ENCODE data around the gene WWC1. TPM values are rescaled to one million over a fixed set of nuclear protein-coding genes. Genes with fewer than 3 reads are reported as not detected.
"Not testable (repeated sequence)": the region's sequence is repeated elsewhere in the genome, so short reads cannot be mapped to it uniquely, and the experiment has no call there.

The WWC1 gene
- total RNA-seq, 1 donor from 2014 or later, result 0.70 TPM

- no peaks in the 10 kb centered on the region for H3K4me1 Mint-ChIP-seq (ENCODE audit: low read depth)
- H3K9me3 Mint-ChIP-seq, result no peaks in the 10 kb centered on the region
- no peaks in the 10 kb centered on the region for H3K36me3 Mint-ChIP-seq (ENCODE audit: low read depth)
- no peak overlapping the region for H3K4me3 Mint-ChIP-seq
- no peak overlapping the region for H3K27ac Mint-ChIP-seq
- DNase-seq (ENCODE audit: low spot score), result no peak
- intact Hi-C loops (cut with micrococcal nuclease), result no loop called here
- peaks cover 5% of the 10 kb centered on the region for H3K27me3 Mint-ChIP-seq (ENCODE audit: insufficient read depth)
Observed at GRCh38 chr5:168305281-168305680, 13.8 kb downstream of the WWC1 start.

- H3K4me3 Mint-ChIP-seq, result no peak overlapping the region
- H3K9me3 Mint-ChIP-seq, result no peaks in the 10 kb centered on the region
- intact Hi-C loops (cut with micrococcal nuclease), result no loop called here
- H3K4me1 Mint-ChIP-seq (ENCODE audit: low read depth), result no peaks in the 10 kb centered on the region
- DNase-seq (ENCODE audit: low spot score), result no peak
- H3K27ac Mint-ChIP-seq, result no peak overlapping the region
- H3K36me3 Mint-ChIP-seq (ENCODE audit: low read depth), result no peaks in the 10 kb centered on the region
- peaks cover 6% of the 10 kb centered on the region for H3K27me3 Mint-ChIP-seq (ENCODE audit: insufficient read depth)
Observed at GRCh38 chr5:168307022-168307421, 15.6 kb downstream of the WWC1 start.

- H3K27me3 Mint-ChIP-seq (ENCODE audit: insufficient read depth), result peaks cover 6% of the 10 kb centered on the region
Observed at GRCh38 chr5:168307925-168308584, 16.6 kb downstream of the WWC1 start.

GRCh38 chr5:168308976-168309598, 17.6 kb downstream of the WWC1 start:
- DNase-seq (ENCODE audit: low spot score), result no peak
- H3K9me3 Mint-ChIP-seq, result no peaks in the 10 kb centered on the region
- no peak overlapping the region for H3K4me3 Mint-ChIP-seq
- no peaks in the 10 kb centered on the region for H3K4me1 Mint-ChIP-seq (ENCODE audit: low read depth)
- intact Hi-C loops (cut with micrococcal nuclease), result no loop called here
- no peak overlapping the region for H3K27ac Mint-ChIP-seq
- peaks cover 6% of the 10 kb centered on the region for H3K27me3 Mint-ChIP-seq (ENCODE audit: insufficient read depth)
- H3K36me3 Mint-ChIP-seq (ENCODE audit: low read depth), result no peaks in the 10 kb centered on the region

More at GRCh38 chr5:168307925-168308584, 16.6 kb downstream of the WWC1 start:
- DNase-seq (ENCODE audit: low spot score), result no peak
- H3K4me3 Mint-ChIP-seq, result no peak overlapping the region
- no peak overlapping the region for H3K27ac Mint-ChIP-seq
- intact Hi-C loops (cut with micrococcal nuclease), result no loop called here
- no peaks in the 10 kb centered on the region for H3K36me3 Mint-ChIP-seq (ENCODE audit: low read depth)
- H3K9me3 Mint-ChIP-seq, result no peaks in the 10 kb centered on the region
- H3K4me1 Mint-ChIP-seq (ENCODE audit: low read depth), result no peaks in the 10 kb centered on the region

- H3K4me3 Mint-ChIP-seq; H3K36me3 Mint-ChIP-seq (ENCODE audit: low read depth); intact Hi-C loops (cut with micrococcal nuclease); DNase-seq (ENCODE audit: low spot score); H3K9me3 Mint-ChIP-seq; H3K4me1 Mint-ChIP-seq (ENCODE audit: low read depth); H3K27ac Mint-ChIP-seq; H3K27me3 Mint-ChIP-seq (ENCODE audit: insufficient read depth): not testable (repeated sequence)
Observed at GRCh38 chr5:168310541-168310940, 19.1 kb downstream of the WWC1 start.

GRCh38 chr5:168311061-168311566, 19.7 kb downstream of the WWC1 start:
- Mint-ChIP-seq H3K36me3 (ENCODE audit: low read depth) (no peaks in the 10 kb centered on the region), H3K9me3 (no peaks in the 10 kb centered on the region), H3K27ac (no peak overlapping the region), H3K27me3 (ENCODE audit: insufficient read depth) (peaks cover 5% of the 10 kb centered on the region), H3K4me3 (no peak overlapping the region), H3K4me1 (ENCODE audit: low read depth) (no peaks in the 10 kb centered on the region)
- DNase-seq (ENCODE audit: low spot score), result no peak
- intact Hi-C loops (cut with micrococcal nuclease), result no loop called here

GRCh38 chr5:168312606-168313295, 21.3 kb downstream of the WWC1 start:
- intact Hi-C loops (cut with micrococcal nuclease), result no loop called here
- Mint-ChIP-seq H3K27me3 (ENCODE audit: insufficient read depth) (peaks cover 5% of the 10 kb centered on the region), H3K27ac (no peak overlapping the region), H3K4me3 (no peak overlapping the region), H3K4me1 (ENCODE audit: low read depth) (no peaks in the 10 kb centered on the region), H3K36me3 (ENCODE audit: low read depth) (no peaks in the 10 kb centered on the region), H3K9me3 (no peaks in the 10 kb centered on the region)
- no peak for DNase-seq (ENCODE audit: low spot score)

GRCh38 chr5:168313596-168314204, 22.3 kb downstream of the WWC1 start:
- intact Hi-C loops (cut with micrococcal nuclease), result no loop called here

GRCh38 chr5:168314735-168315411, 23.4 kb downstream of the WWC1 start:
- Mint-ChIP-seq H3K27me3 (ENCODE audit: insufficient read depth) (peaks cover 2% of the 10 kb centered on the region), H3K4me1 (ENCODE audit: low read depth) (no peaks in the 10 kb centered on the region), H3K27ac (no peak overlapping the region), H3K36me3 (ENCODE audit: low read depth) (no peaks in the 10 kb centered on the region), H3K9me3 (no peaks in the 10 kb centered on the region), H3K4me3 (no peak overlapping the region)
- intact Hi-C loops (cut with micrococcal nuclease), result no loop called here
- DNase-seq (ENCODE audit: low spot score), result no peak

More at GRCh38 chr5:168313596-168314204, 22.3 kb downstream of the WWC1 start:
- peaks cover 5% of the 10 kb centered on the region for H3K27me3 Mint-ChIP-seq (ENCODE audit: insufficient read depth)
- no peak overlapping the region for H3K27ac Mint-ChIP-seq
- H3K4me1 Mint-ChIP-seq (ENCODE audit: low read depth), result no peaks in the 10 kb centered on the region
- no peaks in the 10 kb centered on the region for H3K9me3 Mint-ChIP-seq
- H3K4me3 Mint-ChIP-seq, result no peak overlapping the region
- H3K36me3 Mint-ChIP-seq (ENCODE audit: low read depth), result no peaks in the 10 kb centered on the region
- no peak for DNase-seq (ENCODE audit: low spot score)

- Mint-ChIP-seq H3K27ac (no peak overlapping the region), H3K9me3 (no peaks in the 10 kb centered on the region), H3K27me3 (ENCODE audit: insufficient read depth) (peaks cover 2% of the 10 kb centered on the region), H3K4me3 (no peak overlapping the region), H3K4me1 (ENCODE audit: low read depth) (no peaks in the 10 kb centered on the region), H3K36me3 (ENCODE audit: low read depth) (no peaks in the 10 kb centered on the region)
- DNase-seq (ENCODE audit: low spot score), result no peak
- intact Hi-C loops (cut with micrococcal nuclease), result no loop called here
Observed at GRCh38 chr5:168315416-168316138, 24.1 kb downstream of the WWC1 start.

GRCh38 chr5:168316139-168316578, 24.7 kb downstream of the WWC1 start:
- H3K9me3 Mint-ChIP-seq, result no peaks in the 10 kb centered on the region
- no peak overlapping the region for H3K4me3 Mint-ChIP-seq
- H3K27me3 Mint-ChIP-seq (ENCODE audit: insufficient read depth), result peaks cover 2% of the 10 kb centered on the region
- no peaks in the 10 kb centered on the region for H3K36me3 Mint-ChIP-seq (ENCODE audit: low read depth)
- intact Hi-C loops (cut with micrococcal nuclease), result no loop called here
- no peaks in the 10 kb centered on the region for H3K4me1 Mint-ChIP-seq (ENCODE audit: low read depth)
- no peak for DNase-seq (ENCODE audit: low spot score)
- H3K27ac Mint-ChIP-seq, result no peak overlapping the region

GRCh38 chr5:168317096-168317520, 25.7 kb downstream of the WWC1 start:
- H3K4me1 Mint-ChIP-seq (ENCODE audit: low read depth), result no peaks in the 10 kb centered on the region
- no peak overlapping the region for H3K27ac Mint-ChIP-seq
- DNase-seq (ENCODE audit: low spot score), result no peak
- no peaks in the 10 kb centered on the region for H3K27me3 Mint-ChIP-seq (ENCODE audit: insufficient read depth)
- no peaks in the 10 kb centered on the region for H3K9me3 Mint-ChIP-seq
- H3K36me3 Mint-ChIP-seq (ENCODE audit: low read depth), result no peaks in the 10 kb centered on the region
- intact Hi-C loops (cut with micrococcal nuclease), result no loop called here
- H3K4me3 Mint-ChIP-seq, result no peak overlapping the region
